Renal pelvis (tissue), 4 donors: ENCODE data around the gene HEYL. TPM values are rescaled to one million over a fixed set of nuclear protein-coding genes. Genes with fewer than 3 reads are reported as not detected.

Experiments
- DNase-seq: peaks from one replicate; pipeline ENCODE4 v3.0.0-alpha.2; 2013
- polyA plus RNA-seq, 3 donors: library from polyadenylated mRNA; unstranded; fragments of 120-200 nt; gene quantifications; one replicate each; pipeline ENCODE4 v1.2.1, GENCODE V29; 2013; ENCODE audit not compliant: insufficient read length in 3 of 3

The HEYL gene
- polyA plus RNA-seq, 3 donors: 23.4 to 26.3 (median 24.8) TPM

DNA sequence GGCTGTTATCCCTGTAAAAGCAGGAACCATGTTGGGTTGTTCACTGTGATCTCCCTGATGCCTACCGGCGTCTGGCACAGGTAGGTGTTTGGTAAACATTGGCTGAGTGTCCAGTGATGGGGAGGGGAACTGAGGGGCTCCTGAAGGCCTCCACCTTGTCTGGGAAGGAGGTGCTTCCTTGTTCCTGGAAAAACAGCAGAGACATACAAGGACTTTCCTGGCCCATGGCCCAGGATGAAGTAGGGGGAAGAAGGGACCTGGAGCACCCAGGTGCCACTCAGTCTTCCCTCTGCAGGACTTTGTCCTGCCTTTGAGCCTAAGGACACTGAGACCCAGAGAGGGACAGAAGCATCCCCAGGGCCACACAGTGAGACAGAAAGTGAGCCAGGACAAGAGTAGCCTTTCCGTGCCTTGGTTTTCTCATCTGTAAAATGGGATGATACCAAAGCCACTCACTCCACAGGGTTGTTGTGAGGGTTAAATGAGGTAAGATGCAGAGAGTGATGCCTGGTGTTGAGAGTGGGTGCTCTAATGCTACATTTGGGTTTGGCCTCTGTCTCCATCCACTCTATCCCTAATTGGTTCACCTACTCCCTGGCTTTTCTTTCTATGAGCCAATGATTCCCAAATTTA lies 6.1 kb upstream of the HEYL start:
- no peak for DNase-seq

DNA sequence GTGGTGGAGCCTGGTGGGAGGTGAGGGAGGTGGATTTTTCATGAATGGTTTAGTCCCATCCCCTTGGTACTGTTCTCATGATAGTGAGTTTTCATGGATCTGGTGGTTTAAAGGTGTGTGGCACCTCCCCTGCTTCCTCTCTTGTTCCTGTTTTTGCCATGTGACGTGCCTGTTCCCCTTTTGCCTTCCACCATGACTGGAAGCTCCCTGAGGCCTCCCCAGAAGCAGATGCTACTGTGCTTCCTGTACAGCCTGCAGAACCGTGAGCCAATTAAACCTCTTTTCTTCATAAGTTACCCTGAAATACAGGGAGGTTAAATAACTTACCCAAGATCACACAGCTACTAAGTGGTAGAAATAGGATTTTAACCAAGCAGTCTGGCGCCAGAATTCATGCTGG lies 4.3 kb upstream of the HEYL start:
- DNase-seq: no peak

DNA sequence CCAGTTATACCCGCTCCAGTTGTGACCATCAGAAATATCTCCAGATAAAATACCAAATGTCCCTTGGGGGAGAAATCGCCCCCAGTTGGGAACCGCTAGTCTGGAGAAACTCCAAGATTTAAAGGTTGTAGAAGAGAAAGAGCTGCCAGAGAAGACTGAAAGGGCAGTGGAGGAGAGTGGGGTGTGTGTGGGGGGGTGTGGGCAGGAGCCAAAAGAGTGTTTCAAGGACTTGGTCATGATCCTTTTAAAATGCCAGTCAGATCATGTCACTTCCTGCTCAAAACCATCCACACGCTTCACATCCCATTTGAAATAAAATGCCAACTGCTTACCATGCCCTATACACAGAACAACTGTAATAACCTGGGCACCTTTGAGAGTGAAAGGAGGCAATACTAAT lies 3.4 kb upstream of the HEYL start:
- DNase-seq: no peak

DNA sequence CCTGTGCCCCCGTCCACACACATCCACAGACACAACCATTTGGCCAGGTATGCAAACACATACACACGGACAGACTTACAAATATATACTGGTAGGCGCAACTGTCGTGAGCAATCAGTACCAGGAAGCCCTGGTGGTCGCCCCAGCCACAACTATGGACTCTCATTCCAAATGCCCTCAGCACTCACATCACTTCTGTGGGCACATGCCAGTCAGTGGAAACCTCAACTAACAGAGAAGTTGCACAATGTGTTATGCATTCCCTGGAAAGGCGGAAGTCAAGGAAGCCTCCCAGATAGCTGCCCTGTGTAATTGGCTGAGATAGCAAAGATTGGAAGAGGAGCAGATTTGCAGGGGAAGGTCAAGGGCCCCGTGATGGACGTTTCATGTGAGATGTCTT lies 1.4 kb upstream of the HEYL start:
- no peak for DNase-seq

DNA sequence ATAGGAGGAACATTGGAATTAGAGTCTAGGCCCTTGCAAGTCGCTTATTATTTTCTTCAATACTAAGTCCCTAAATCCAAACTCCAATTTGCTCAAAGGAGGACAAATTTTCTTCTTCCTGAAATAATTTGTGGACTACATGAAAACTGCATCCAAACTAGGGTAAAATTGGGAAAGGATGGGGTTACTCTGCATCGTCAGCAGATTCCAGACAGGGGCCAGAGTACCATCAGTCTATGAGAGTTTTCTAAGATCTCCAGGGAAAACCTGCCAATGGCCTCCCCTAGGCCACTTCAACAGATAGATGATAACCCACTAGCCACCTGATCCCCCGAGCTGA lies 508 bp downstream of the HEYL start:
- DNase-seq: no peak

DNA sequence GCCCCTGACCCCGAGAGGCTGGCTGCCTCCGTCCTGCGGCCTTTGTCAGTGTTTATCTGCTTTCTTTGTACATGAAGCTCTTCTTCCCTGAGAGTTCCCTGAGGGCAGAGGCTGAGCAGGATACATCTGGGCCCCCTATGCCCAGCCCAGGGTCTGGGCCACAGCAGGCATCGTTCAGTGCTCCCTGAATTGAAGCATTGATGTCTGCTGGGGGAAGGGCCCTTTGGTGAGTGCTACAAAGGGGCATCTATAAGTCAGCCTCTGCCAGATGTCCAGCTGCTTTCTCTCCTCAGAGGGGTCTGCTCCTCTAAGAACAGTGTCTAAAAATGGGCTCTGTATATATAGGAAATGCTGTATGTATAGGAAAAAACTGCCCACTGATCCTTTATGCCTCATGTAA lies 2.1 kb downstream of the HEYL start:
- no peak for DNase-seq

DNA sequence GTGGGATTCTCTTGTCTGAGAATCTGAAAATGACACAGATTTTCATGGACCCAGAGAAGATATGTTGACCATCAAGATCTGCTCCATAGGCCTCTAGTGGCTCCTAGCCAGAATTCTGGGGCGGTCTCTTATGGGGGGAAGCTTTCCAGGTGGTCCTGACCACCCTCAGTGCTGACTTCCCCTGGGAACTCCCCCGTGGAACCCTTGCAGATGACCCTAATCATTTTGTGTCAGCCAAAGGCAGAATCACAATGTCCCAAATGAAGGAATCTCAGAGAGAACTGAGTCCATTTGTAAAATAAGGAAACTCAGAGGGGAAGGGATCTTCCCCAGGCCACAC lies 3.6 kb downstream of the HEYL start:
- DNase-seq: no peak

DNA sequence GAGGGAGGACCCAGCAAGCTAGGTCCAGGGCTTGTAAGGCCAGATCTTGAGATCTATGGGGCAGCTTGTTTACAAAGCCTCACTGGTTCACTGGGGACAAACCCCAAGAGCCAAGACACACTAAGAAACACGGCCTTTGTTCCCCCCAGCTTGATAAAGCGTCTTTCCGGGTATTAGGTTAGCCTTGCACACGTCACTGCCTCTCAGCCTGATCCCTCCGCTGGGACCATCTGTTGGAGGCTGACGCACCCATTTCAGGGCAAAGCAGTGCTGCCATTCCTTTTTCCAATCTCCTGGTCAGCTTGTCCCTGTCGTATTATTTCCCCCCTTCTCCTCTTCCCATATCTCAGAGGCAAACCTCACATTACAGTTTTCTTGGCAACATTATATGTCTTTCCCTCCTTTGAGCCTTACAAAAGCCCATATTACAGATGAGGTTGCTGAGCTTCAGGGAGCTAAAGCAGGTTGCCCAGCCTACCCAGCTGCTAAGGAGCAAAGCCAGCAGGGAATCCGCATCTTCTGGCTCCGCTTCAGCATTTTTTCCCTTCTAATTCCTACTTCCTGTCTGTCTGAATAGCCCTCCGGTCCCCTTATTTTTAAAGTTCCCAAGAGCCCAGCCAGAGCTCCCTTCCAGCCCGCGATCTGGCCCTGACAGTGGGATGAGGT lies 4.1 kb downstream of the HEYL start:
- no peak for DNase-seq

DNA sequence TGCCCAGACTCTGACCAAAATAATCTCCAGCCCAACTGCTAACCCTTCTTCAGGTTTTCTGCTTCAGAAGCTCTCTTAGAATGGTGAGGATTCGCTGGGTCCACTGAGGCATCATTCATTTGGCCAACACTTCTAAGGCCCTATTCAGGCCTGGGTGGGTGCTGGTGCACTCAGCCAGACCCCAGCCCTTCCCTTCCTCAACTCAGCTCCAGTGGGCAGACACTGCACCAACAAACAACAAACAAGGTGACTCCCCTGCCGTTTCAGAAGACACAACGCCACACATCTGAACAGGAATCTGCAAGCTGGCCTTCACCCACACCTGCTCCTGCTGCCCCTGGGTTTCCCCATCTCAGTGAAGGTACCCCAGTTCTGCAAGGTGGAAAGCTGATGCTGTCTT lies 6.0 kb downstream of the HEYL start:
- no peak for DNase-seq

DNA sequence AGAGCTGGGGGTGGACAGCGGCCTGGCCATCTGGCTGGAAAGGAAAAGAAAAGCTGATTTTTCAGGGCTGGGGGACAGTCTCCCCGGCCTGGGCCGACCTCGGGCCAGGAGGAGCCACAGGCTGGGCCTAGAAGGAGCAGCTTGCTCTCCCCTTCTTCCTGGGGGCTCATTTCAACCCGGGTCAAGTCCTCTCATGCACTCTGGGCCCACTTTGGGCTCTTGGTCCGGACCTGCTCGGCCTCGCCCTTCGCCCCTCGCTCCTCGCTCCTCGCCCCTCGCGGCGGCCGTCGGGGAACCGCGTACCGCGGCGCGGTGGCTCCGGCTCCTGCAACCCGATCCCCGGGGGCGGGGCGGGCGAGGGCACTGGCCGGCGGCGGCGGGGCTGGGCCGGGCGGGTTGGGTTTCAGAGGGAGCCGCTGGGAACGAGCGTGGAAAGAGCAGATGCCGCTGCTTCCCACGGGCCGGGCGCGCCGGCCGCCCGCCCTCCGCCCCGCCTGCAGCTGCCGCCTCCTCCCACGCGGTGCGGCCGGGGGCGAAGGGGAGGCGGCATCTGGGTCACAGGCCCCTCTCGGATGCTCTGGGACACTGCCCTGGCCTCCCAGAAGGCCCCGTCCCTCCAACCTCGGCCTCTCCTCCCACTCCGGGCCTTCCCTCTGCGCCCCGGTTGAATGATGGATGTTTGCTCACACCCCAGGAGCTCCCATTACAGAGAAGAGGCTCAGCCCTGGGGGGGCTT lies 6.6 kb downstream of the HEYL start:
- peak; percentile 65 for DNase-seq

DNA sequence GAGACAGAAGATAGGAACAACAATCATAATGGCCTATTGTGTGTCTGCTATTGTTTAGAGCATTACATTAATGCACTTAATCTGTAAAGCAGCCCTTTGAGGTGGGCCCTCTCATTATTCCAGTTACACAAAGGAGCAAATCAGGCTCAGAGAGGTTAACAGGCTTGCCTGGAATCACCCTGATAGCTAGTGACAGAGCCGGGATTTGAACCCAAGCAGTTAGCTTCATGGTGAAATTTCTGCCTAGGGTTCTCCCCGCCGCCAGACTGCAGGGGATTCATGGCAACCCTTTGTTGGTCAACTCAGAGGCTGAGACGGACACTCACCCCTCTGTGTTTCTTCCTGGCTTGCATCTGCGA lies 7.1 kb downstream of the HEYL start:
- DNase-seq: no peak

DNA sequence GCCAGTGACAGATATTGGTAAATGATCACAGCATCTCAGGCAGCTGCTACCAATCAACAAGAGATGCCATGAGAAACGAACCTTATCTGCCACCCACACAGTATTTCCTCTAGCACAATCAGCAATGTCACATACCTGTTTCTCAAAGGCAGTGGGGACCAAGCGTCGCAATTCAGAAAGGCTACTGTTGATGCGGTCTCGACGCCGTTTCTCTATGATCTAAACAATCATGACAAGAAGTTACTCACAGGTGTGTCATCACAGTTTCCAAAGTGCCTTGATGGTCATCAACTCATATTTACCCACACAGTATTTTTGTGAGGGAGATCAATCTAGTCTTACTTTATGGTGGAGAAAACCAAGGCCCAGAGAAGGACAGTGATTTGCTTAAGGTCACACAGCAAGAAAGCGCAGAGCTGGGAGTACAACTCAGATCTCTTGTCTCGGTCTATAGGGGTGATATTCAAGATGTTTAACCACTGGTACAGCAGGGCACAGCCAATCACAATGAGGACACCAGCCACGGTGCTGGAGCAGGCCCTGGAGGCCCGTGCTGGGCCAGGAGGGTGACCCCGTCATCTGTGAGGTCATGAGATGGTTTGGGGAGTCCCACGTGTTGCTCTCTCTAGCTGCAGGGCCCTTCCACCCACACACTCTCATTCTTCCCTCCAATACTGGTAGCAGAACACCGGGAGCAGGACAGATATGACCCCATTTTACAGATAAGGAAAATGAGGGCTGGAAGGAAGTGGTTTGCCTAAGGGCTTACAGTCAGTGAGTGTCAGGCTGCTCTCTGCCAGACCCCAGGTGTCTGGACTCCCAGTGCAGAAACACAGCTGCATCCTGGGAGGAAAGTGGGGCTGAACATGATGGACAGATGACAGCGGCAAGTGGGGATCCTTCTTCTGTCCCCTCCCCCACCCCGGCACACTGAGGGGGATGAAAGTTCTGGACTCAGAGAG lies 7.8 kb downstream of the HEYL start:
- no peak for DNase-seq

DNA sequence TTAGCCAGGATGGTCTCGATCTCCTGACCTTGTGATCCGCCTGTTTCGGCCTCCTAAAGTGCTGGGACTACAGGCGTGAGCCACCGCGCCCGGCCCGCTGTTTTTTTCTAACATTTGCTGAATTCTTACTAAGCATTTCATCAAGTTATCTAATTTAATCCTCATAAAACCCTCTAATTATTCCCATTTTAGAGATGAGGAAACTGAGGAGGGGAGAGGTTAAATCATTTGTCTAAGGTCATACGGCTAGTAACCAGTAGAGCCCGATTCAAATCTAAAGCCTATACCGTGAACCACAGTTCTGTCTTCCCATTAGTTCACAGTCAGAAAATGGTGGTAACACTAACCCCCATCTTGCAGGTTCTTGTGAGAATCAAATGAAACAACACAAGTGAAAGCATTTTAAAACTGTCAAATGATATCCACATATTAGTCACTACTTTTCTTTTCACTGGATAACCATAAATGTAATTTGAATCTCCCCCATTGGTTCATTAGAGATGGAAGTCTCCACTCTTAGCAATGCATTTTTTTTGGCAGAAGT lies 10.6 kb downstream of the HEYL start:
- no peak for DNase-seq

DNA sequence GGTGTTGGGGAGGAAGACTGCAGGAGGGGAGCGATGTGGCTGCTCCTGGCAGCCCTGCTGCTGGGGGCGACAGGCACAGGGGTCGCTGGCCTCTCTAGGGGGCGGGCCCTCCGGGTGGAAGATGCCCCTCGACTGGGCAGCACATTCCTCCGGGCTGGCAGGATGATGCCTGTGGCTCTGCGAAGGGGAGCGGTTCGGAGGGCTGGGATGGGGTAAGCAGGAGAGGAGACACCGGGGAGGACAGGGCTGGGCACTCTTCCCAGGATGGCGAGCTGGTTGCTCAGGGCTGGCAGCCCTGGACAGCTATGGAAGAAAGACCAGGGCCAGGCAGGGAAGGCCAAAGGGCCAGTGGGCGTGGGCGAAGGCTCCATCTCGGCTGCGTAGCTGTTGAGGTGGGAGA lies 12.8 kb downstream of the HEYL start:
- DNase-seq: no peak

DNA sequence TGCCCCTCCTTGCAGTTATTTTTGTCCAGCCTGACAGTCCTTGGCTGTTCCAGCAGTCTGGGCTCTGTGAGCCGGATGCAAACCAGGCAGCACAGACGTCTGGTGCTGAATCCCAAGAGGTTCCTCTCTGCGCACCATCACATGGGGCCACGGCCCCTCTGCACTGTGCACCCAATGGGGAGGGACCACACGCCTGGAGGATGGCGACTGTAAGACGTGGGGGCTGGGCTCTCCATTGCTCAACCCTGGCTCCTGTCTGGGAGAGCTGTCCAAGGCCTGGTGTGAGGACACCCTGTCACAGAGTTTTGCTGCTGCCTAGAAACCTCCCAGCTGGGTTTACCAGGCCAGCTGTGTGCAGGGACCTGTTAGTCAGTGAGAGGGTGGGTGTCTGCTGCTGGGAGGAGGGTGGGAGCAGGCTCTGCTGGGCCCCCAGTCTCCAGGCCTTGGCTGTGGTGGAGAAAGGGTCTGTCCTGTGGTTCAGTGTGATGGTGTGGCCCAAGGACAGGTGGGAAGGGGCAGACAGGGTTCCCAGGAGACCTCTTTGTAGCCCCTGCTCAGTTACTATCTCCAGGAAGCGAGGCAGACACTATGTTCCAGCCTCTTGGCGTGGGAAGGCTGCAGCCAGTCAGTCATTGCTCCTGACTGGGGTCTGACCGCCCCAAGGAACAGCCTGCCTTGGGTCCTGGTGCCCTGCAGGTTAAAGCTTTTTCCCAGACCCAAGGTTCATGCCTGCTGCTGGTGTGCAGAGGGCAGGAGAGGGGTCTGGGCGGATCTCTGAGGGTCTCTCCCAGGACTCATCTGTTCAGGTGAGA lies 13.8 kb downstream of the HEYL start:
- DNase-seq: peak; percentile 65

DNA sequence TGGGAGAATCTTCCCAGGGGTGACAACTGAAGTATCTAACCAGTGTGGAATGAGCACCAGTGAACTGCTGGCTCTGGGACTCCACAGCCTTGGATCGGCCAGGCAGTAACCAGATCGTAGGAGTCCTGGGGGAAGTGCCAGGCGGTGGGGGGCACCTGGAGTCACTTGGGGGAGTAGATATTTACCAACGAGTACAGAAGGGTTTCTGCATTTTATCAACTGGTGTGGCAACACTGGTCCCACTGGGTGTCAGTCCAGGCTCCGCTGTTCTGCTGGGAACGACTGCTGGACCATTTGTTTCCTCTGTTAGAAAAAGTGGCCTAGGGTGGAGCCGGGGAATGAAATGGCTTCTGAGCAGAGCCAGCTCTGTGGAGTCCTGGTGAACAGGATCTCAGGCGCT lies 14.4 kb downstream of the HEYL start:
- no peak for DNase-seq

DNA sequence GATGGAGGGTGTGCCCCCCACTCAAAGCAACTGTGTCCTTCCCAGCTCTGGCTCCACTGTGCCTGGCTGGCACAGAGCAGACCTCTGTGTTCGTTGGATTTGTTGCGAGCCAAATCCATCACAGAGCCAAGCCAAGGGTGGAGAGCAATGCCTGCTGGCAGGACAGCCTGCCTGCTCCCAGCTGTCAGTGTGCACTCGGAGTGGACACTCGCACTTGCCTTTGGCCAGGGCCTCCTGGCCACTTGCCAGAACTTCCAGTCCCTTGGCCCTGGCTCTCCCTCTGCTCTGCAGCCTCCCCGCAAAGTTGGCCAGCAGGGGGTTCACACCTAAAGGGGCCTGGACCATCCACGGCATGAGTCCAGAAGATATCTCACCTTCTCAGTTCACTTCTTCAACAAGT lies 16.4 kb downstream of the HEYL start:
- DNase-seq: no peak

DNA sequence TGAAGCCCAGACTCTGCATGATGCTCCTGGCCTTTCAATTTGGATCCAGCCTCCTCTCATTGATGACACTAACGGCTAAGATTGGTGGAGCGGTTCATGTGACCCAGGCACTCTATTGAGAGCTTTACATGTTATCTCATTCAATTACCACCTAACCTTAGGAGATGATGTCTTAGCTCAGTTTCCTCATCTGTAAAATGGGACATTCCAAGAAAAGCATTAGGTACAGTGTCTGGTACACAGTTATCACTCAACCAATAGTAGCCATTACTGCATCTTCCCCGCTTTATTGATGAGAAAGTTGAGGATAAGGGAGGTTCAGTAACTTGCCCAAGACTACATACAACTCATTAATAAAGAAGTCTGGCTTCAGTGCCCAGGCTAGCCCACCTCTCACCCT lies 17.0 kb downstream of the HEYL start:
- no peak for DNase-seq

DNA sequence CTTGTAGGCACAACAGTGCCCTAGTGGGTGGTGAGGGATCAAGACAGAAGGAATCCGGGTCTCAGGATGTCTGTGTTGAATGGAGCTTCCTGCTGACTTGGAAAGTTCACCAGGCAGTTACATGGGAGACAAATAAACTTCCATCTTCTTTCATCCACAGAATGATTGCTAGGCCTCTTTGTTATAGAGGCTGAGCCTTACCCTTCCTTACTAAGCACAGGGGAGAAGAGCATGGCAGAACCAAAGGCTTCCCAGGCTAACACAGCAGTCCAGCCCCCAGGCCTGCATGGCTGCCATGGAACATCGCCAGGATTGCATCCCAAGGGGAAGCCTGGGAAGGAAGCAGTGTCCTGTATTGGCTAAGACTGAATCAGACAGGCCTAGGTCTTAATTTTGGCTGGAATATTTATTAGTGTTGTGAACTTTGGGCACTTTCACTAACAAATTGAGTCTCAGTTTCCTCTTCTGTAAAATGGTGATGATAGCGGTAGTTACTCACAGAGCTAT lies 18.7 kb downstream of the HEYL start:
- DNase-seq: no peak

DNA sequence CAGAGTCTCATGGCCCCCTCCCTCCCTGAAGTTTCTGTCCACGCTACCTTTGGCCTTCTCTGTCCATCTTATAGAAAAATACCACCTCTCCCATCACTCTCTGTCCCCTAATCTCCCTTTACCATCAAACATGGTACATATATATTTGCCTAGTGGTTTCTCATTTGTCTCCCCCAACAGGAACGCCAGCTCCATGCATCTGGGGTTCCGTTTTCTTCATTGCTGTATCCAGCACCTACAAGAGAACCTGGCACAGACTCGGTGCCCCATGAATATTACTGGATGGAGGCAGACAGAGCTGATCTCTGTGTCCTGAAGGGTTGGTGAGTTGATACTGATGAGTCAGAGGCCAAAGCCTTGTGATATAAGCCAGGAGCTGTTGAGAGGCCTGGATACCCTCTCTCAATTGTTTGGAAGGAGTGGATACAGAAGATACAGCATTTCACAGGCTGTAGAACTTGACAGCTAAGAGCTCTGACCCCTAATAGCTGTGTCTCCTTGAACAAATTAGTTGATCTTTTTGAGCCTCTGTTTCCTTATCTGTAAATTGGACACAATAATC lies 21.9 kb downstream of the HEYL start:
- no peak for DNase-seq
